NCI-H146 (cell line): ENCODE data around the gene COL3A1.

ENCODE experiments used
- DNase-seq: peaks from one replicate; lab custom pipeline; 2025; lab: John Stamatoyannopoulos, UW

The COL3A1 gene

GRCh38 chr2:188974164-188974563 lies at the start of gene COL3A1:
Gene COL3A1, plus strand, starts transcription at chr2:188974373. Its CDS starts 117 bp downstream, at chr2:188974490.
- DNase-seq = no peak

- no peak for DNase-seq
These were observed 45.5 kb upstream of the COL3A1 start for GRCh38 chr2:188928643-188929042.

- no peak for DNase-seq
These were observed 42.8 kb upstream of the COL3A1 start for GRCh38 chr2:188931361-188931760.

GRCh38 chr2:188937228-188938220 lies 36.6 kb upstream of the COL3A1 start:
- no peak for DNase-seq

- DNase-seq = no peak
These were observed 34.0 kb upstream of the COL3A1 start for GRCh38 chr2:188940171-188940570.

GRCh38 chr2:188944442-188944841 lies 29.7 kb upstream of the COL3A1 start:
- no peak for DNase-seq

GRCh38 chr2:188949046-188949818 lies 24.9 kb upstream of the COL3A1 start:
- no peak for DNase-seq

- no peak for DNase-seq
These were observed 21.3 kb upstream of the COL3A1 start for GRCh38 chr2:188952901-188953300.

- DNase-seq = no peak
These were observed 17.9 kb upstream of the COL3A1 start for GRCh38 chr2:188956290-188956689.

- DNase-seq = no peak
These were observed 17.2 kb upstream of the COL3A1 start for GRCh38 chr2:188956961-188957360.

- DNase-seq = no peak
These were observed 16.5 kb upstream of the COL3A1 start for GRCh38 chr2:188957646-188958045.

- DNase-seq = no peak
These were observed 10.4 kb upstream of the COL3A1 start for GRCh38 chr2:188963741-188964140.

GRCh38 chr2:188964976-188965546 lies 9.1 kb upstream of the COL3A1 start:
- DNase-seq = no peak

- DNase-seq = no peak
These were observed 8.6 kb upstream of the COL3A1 start for GRCh38 chr2:188965563-188965962.

GRCh38 chr2:188966079-188966571 lies 8.0 kb upstream of the COL3A1 start:
- DNase-seq = no peak

- DNase-seq = no peak
These were observed 7.3 kb upstream of the COL3A1 start for GRCh38 chr2:188966728-188967440.

GRCh38 chr2:188969236-188969635 lies 4.9 kb upstream of the COL3A1 start:
- no peak for DNase-seq

- no peak for DNase-seq
These were observed 4.5 kb upstream of the COL3A1 start for GRCh38 chr2:188969651-188970050.

- DNase-seq = no peak
These were observed 4.0 kb upstream of the COL3A1 start for GRCh38 chr2:188970211-188970610.

GRCh38 chr2:188971432-188971861 lies 2.7 kb upstream of the COL3A1 start:
- no peak for DNase-seq

- no peak for DNase-seq
These were observed 532 bp upstream of the COL3A1 start for GRCh38 chr2:188973641-188974040.
